Neuronal stem cell (in vitro differentiated cells): ENCODE results near the gene CTU2.

ENCODE experiments used
- DNase-seq: peaks from one replicate; pipeline ENCODE4 v3.0.0-alpha.2; 2013; ENCODE audit warnings: low spot score
- H2AFZ ChIP-seq: one replicate; pipeline ENCODE4 v1.6.1; 2013; ENCODE audit warnings: mild to moderate bottlenecking, low read length, inconsistent platforms
- H2AK5ac ChIP-seq: 2 replicates; pipeline ENCODE4 v1.6.1; 2013; ENCODE audit warnings: low read depth, mild to moderate bottlenecking, inconsistent platforms, low read length, moderate library complexity, mixed read lengths
- H2BK120ac ChIP-seq: 2 replicates; pipeline ENCODE4 v1.6.1; 2013; ENCODE audit warnings: low read depth, mild to moderate bottlenecking, inconsistent platforms, low read length, moderate library complexity, mixed read lengths
- H2BK12ac ChIP-seq: one replicate; pipeline ENCODE4 v1.6.1; 2013; ENCODE audit warnings: low read length, inconsistent platforms
- H2BK15ac ChIP-seq: 2 replicates; pipeline ENCODE4 v1.6.1; 2013; ENCODE audit warnings: mild to moderate bottlenecking, low read length, inconsistent platforms, mixed read lengths
- H2BK5ac ChIP-seq: one replicate; pipeline ENCODE4 v1.6.1; 2013; ENCODE audit warnings: inconsistent platforms, mild to moderate bottlenecking, low read length, moderate library complexity
- H3K14ac ChIP-seq: one replicate; pipeline ENCODE4 v1.6.1; 2013; ENCODE audit warnings: low read length, inconsistent platforms
- H3K18ac ChIP-seq: 2 replicates; pipeline ENCODE4 v1.6.1; 2013; ENCODE audit warnings: low read length, inconsistent platforms
- H3K23ac ChIP-seq: 2 replicates; pipeline ENCODE4 v1.6.1; 2013; ENCODE audit warnings: low read depth, mild to moderate bottlenecking, mixed read lengths, low read length, inconsistent platforms; ENCODE audit not compliant: poor library complexity
- H3K27ac ChIP-seq: replicated peaks from 3 replicates; pipeline ENCODE4 v1.5.1; 2013; ENCODE audit warnings: low read length, inconsistent platforms
- H3K27me3 ChIP-seq, 3 experiments: 2 replicates each; pipeline ENCODE4 v1.6.1; 2013; ENCODE audit warnings: low read length in 3 of 3, mild to moderate bottlenecking in 2 of 3, inconsistent platforms in 1 of 3, low read depth in 1 of 3, mixed read lengths in 1 of 3, moderate library complexity in 1 of 3; ENCODE audit not compliant: control insufficient read depth in 3 of 3, insufficient read depth in 3 of 3
- H3K36me3 ChIP-seq, 2 donors: replicated peaks in 1 of 2; 2 replicates each; pipeline ENCODE4 v1.6.1; 2013; ENCODE audit warnings: low read length in 2 of 2; ENCODE audit not compliant: control insufficient read depth in 2 of 2, insufficient read depth in 2 of 2
- H3K4ac ChIP-seq: 2 replicates; pipeline ENCODE4 v1.6.1; 2013; ENCODE audit warnings: inconsistent platforms, mild to moderate bottlenecking, low read length, moderate library complexity
- H3K4me1 ChIP-seq, 2 donors: 1 replicate in 1 of 2; 2 replicates in 1 of 2; pipeline ENCODE4 v1.6.1; 2013; ENCODE audit warnings: low read length in 2 of 2, low read depth in 1 of 2; ENCODE audit not compliant: control insufficient read depth in 2 of 2, insufficient read depth in 1 of 2
- H3K4me2 ChIP-seq: one replicate; pipeline ENCODE4 v1.6.1; 2013; ENCODE audit warnings: mild to moderate bottlenecking, low read length, inconsistent platforms; ENCODE audit not compliant: insufficient read depth, poor library complexity, severe bottlenecking
- H3K4me3 ChIP-seq, 2 donors: 2 replicates each; pipeline ENCODE4 v1.5.1; 2013; ENCODE audit warnings: low read length in 2 of 2, mild to moderate bottlenecking in 2 of 2, inconsistent platforms in 1 of 2, moderate library complexity in 1 of 2
- H3K79me1 ChIP-seq: one replicate; pipeline ENCODE4 v1.6.1; 2013; ENCODE audit warnings: low read depth, mild to moderate bottlenecking, inconsistent platforms, low read length, moderate library complexity
- H3K9ac ChIP-seq: one replicate; pipeline ENCODE4 v1.6.1; 2013; ENCODE audit warnings: mild to moderate bottlenecking, low read depth, low read length, inconsistent platforms; ENCODE audit not compliant: poor library complexity
- H3K9me3 ChIP-seq, 2 donors: replicated peaks in 1 of 2; 2 replicates each; pipeline versions ENCODE3 to v1.6.1; 2013; ENCODE audit warnings: low read length in 2 of 2, mild to moderate bottlenecking in 2 of 2, inconsistent platforms in 1 of 2, low read depth in 1 of 2, mixed read lengths in 1 of 2, moderate library complexity in 1 of 2; ENCODE audit not compliant: control insufficient read depth in 2 of 2, insufficient read depth in 1 of 2
- H4K8ac ChIP-seq: one replicate; pipeline ENCODE4 v1.6.1; 2013; ENCODE audit warnings: low read depth, mild to moderate bottlenecking, inconsistent platforms, low read length, moderate library complexity
- H4K91ac ChIP-seq: one replicate; pipeline ENCODE4 v1.6.1; 2013; ENCODE audit warnings: low read length, low read depth, mild to moderate bottlenecking, inconsistent platforms; ENCODE audit not compliant: poor library complexity
- WGBS, 2 donors: extraction: QIAGEN DNeasy Blood & Tissue Kit; methylation state at CpG; one replicate each; pipeline ENCODE4 v1.1.7; 2013; ENCODE audit warnings: missing lambda C conversion rate in 2 of 2, mixed read lengths in 1 of 2; ENCODE audit not compliant: insufficient read length in 2 of 2, insufficient replicate concordance in 1 of 2; ENCODE audit errors: extremely low coverage in 2 of 2; 5-methylcytosine and 5-hydroxymethylcytosine counted together

The CTU2 gene

DNA sequence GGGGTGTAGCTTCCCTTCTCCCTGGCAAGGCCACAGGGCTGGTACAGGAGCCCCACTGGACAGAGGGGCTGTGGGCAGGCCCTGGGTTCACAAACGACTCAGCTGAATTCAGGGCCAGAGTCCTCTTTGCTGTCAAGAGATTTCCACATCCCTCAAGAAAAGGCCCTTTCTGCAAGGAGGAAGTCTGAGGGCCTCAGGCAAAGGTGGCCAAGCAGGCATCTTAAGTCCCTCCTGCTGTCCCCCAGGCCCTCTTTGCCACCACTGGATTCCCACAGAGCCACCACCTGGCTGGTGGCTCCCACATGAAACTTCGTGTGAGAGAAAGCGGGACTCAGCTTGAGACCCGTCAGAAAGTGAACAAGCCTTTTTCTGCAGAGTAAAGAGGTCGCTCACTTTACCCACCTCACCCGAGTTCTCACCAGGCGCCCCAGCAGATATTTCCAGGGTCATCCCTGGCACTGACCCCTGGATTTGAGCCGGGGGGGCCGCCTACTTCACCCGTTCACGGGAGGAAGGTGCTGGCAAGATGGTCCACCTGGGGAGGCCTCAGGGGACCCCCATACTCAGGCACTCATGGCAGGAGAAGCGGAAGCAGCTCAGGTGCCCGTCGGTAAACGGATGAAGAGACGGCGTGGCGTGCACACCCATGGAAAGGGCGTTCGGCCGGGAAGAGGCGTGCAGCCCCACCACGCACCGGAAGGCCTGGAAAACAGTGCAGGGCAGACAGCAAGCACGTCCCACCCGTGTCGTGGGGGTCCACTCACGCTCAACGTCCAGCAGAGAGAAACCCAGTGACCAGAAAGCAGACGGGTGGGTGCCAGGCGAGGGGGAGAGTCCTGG is 3.7 kb upstream of the CTU2 start:
- no peak overlapping the region for H3K4ac ChIP-seq
- H3K23ac ChIP-seq: no peak overlapping the region
- no peak overlapping the region for H2AK5ac ChIP-seq
- no peaks in the 10 kb centered on the region for H3K27me3 ChIP-seq
- no peak overlapping the region for H3K27ac ChIP-seq
- no peak for DNase-seq
- H3K4me2 ChIP-seq: no peak overlapping the region
- no peak overlapping the region for H4K91ac ChIP-seq
- no peak overlapping the region for H4K8ac ChIP-seq
- H2BK120ac ChIP-seq: no peak overlapping the region
- no peaks in the 10 kb centered on the region for H3K9me3 ChIP-seq
- H2BK15ac ChIP-seq: no peak overlapping the region
- peaks cover 12 to 17% of the 10 kb centered on the region in 2 donors for H3K4me1 ChIP-seq
- H2BK12ac ChIP-seq: no peak overlapping the region
- H3K36me3 ChIP-seq: peaks cover 12 to 34% of the 10 kb centered on the region in 2 donors
- no peak overlapping the region for H2BK5ac ChIP-seq
- WGBS, 2 donors: no CpG with 5 or more reads among the region's 31 CpGs
- no peak overlapping the region for H3K14ac ChIP-seq
- no peak overlapping the region for H3K9ac ChIP-seq
- H3K18ac ChIP-seq: no peak overlapping the region
- peaks cover 22% of the 10 kb centered on the region for H3K79me1 ChIP-seq
- H2AFZ ChIP-seq: no peak overlapping the region
- H3K4me3 ChIP-seq: no peak overlapping the region

DNA sequence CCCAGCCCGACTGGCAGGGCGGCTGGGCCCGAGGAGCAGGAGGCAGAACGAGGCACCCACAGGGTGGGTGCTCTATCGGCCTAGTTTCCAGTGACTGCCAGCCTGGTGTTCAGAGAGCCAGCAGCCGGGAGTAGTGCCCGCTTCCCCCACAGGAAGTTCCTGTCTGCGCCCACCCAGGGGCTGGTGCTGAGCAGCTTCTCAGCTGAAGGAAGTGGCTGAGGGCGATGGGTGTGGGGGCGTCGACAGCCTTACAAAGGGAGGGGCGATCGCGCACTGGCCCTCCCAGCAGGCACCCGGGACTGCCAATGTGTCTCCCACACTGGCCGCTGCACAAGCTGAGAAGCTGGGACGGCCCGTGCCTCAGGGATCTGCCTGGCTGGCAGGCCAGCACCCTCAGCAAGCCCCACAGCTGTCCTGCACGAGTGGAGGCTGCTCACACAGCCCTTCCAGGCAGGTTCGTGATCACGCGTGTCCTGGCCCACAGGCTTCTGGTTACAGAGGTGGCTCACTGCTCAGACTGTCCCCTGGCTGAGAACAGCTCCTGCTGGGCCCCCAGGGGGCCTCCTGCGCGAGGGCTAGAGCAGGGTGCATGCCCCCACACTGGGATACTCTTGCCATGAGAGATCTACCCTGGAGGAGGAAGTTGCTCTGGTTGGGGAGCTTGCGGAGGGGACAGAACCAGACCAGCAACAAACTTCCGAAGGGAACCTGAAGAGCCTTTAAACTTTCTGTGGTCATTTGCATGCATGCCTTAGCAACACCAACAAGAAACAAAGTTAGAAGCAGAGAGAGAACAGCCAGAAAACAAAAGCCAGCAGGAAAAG is 2.6 kb upstream of the CTU2 start:
- no peak for DNase-seq
- Histone ChIP-seq H3K23ac (peak overlapping the region; percentile 65), H3K18ac (no peak overlapping the region), H4K8ac (no peak overlapping the region), H3K36me3 (peaks cover 11 to 24% of the 10 kb centered on the region in 2 donors), H2BK5ac (no peak overlapping the region), H3K9ac (no peak overlapping the region), H3K4me3 (peak overlapping the region in 1 of 2 donors; percentile 5), H2BK15ac (no peak overlapping the region), H3K9me3 (no peaks in the 10 kb centered on the region), H2AK5ac (no peak overlapping the region), H3K4ac (no peak overlapping the region), H3K27me3 (no peaks in the 10 kb centered on the region), H2BK12ac (no peak overlapping the region), H4K91ac (no peak overlapping the region), H2BK120ac (no peak overlapping the region), H2AFZ (no peak overlapping the region), H3K4me2 (no peak overlapping the region), H3K27ac (no peak overlapping the region), H3K14ac (no peak overlapping the region), H3K4me1 (peaks cover 12 to 17% of the 10 kb centered on the region in 2 donors), H3K79me1 (peaks cover 25% of the 10 kb centered on the region)
- WGBS, 2 donors: no CpG with 5 or more reads among the region's 26 CpGs

DNA sequence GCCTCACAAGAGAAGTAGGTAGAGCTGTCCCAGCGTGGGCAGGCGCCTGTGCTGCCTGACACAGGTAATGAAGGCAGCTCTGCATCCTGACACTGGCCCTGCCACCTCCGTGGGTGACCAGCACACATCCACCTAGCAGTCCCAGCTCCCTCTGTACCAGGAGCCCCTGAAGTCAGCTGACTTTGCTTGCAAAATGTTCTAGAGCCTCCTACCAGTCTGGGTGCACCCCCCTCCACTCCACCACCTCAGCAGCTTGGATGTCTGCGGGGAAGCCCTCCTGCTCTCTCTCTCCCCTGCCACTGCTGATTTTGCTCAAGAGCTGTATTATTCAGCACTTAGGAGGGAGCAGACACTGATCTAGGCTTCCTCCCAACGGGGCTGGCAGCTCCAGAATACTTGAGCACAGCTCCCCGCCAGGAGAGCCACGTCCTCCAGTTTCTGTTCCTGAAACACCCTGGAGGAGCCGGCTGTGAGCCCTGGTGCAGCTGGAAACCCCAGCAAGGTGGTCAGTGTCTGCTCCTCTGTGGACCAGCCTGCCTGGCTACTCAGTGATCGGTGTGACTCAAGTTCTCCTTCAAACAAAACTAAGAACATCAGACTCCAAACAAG is 1.1 kb upstream of the CTU2 start:
- no peak overlapping the region for H3K14ac ChIP-seq
- no peaks in the 10 kb centered on the region for H3K9me3 ChIP-seq
- peak overlapping the region; percentile 99 for H2AFZ ChIP-seq
- no peak for DNase-seq
- no CpG with 5 or more reads among the region's 9 CpGs for WGBS, 2 donors
- H2AK5ac ChIP-seq: no peak overlapping the region
- no peak overlapping the region for H2BK5ac ChIP-seq
- peaks cover 5 to 10% of the 10 kb centered on the region in 2 donors for H3K36me3 ChIP-seq
- no peaks in the 10 kb centered on the region for H3K27me3 ChIP-seq
- peak overlapping the region; percentile 96 for H3K4me2 ChIP-seq
- no peak overlapping the region for H2BK12ac ChIP-seq
- H2BK120ac ChIP-seq: no peak overlapping the region
- no peak overlapping the region for H2BK15ac ChIP-seq
- H3K27ac ChIP-seq: no peak overlapping the region
- peak overlapping the region; percentile 84 to 91 for H3K4me3 ChIP-seq
- peak overlapping the region; percentile 43 for H4K8ac ChIP-seq
- H4K91ac ChIP-seq: no peak overlapping the region
- peaks cover 12 to 17% of the 10 kb centered on the region in 2 donors for H3K4me1 ChIP-seq
- H3K79me1 ChIP-seq: peaks cover 25% of the 10 kb centered on the region
- H3K4ac ChIP-seq: no peak overlapping the region
- no peak overlapping the region for H3K23ac ChIP-seq
- H3K18ac ChIP-seq: no peak overlapping the region
- peak overlapping the region; percentile 12 for H3K9ac ChIP-seq
